Gastrocnemius medialis (tissue), 4 donors: ENCODE data around the gene MOBP.

Experiments used
- POLR2A ChIP-seq, 2 donors: fragments of 450-650 bp; IDR thresholded peaks; one replicate each; pipeline ENCODE4 v1.6.1; 2017; ENCODE audit warnings: antibody characterized with exemption in 2 of 2, mild to moderate bottlenecking in 2 of 2, moderate library complexity in 2 of 2
- TF ChIP-seq, protein P1 (sequence below), 5 experiments: fragments of 450-650 bp in 3 of 5; fragments of 200-600 bp in 2 of 5; sonication (generic) in 2 of 5; IDR thresholded peaks in 4 of 5; conservative IDR thresholded peaks in 1 of 5; 1 replicate in 4 of 5; 2 replicates in 1 of 5; pipeline ENCODE4 v1.5.1; 2016 to 2019; ENCODE audit warnings: antibody characterized with exemption in 5 of 5, mild to moderate bottlenecking in 3 of 5, moderate library complexity in 3 of 5

DNA sequence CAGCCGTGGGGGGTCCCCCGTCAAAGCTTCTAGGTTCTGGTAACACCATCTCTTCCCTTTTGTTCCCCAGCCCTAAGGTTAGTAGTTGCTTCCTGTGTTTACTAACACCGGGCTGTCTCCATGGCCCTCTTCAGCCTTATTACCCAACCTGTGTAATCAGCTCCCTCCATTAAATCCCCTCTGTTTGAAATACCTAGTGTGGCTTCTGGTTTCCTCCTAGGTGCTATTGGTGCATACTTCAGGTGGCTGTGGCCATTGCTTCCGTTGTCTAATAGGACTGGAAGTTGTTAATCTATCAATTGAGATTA, 35.3 kb downstream of the MOBP start:
- TF ChIP-seq, protein P1, sequence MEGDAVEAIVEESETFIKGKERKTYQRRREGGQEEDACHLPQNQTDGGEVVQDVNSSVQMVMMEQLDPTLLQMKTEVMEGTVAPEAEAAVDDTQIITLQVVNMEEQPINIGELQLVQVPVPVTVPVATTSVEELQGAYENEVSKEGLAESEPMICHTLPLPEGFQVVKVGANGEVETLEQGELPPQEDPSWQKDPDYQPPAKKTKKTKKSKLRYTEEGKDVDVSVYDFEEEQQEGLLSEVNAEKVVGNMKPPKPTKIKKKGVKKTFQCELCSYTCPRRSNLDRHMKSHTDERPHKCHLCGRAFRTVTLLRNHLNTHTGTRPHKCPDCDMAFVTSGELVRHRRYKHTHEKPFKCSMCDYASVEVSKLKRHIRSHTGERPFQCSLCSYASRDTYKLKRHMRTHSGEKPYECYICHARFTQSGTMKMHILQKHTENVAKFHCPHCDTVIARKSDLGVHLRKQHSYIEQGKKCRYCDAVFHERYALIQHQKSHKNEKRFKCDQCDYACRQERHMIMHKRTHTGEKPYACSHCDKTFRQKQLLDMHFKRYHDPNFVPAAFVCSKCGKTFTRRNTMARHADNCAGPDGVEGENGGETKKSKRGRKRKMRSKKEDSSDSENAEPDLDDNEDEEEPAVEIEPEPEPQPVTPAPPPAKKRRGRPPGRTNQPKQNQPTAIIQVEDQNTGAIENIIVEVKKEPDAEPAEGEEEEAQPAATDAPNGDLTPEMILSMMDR (IDR thresholded peaks at IDR 0.05 in 4 of 5, conservative IDR thresholded peaks at IDR 0.05 in 1 of 5): no peak
- no peak for TF ChIP-seq POLR2A (IDR thresholded peaks at IDR 0.05)
